NCI-H82 (cell line): ENCODE data around the gene YIF1A.
"Not testable (repeated sequence)": the region's sequence is repeated elsewhere in the genome, so short reads cannot be mapped to it uniquely, and the experiment has no call there.

ENCODE experiments used
- DNase-seq: peaks from one replicate; lab custom pipeline; 2025; lab: John Stamatoyannopoulos, UW

The YIF1A gene

GRCh38 chr11:66286699-66287098 is 2.2 kb downstream of the YIF1A start:
- no peak for DNase-seq

DNA sequence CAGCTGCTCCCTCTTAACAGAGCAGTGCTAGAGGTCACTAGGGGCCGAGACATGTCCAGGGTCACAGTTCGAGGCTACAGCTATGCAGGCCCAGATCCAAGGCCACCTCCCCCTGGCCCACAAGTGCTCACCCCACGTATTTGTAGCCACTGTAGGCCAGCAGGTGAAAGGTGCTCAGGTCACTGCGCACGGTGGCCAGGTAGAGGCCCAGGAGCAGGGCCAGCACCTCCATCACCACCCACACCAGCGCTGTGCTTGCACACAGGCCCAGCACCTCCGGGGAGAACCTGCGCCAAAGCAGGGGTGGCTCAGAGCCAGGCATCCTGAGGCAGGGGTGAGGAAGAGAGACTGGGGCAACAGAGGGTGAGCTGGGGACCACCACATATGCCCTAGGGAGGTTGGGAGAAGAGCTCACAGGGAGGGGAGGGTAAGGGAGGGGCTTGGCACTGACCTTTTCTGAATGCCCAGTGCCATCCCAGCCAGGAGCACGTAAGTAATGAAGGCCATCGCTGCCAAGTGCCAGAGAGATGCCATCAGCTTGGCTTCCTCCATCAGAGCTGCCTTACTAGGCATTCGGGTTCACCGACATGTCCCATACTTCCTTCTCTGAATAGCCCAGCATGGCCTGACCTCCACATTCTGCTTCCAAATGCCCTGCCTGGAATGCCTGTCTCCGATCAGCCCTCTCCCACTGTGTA is 3.5 kb downstream of the YIF1A start:
- DNase-seq, result no peak

DNA sequence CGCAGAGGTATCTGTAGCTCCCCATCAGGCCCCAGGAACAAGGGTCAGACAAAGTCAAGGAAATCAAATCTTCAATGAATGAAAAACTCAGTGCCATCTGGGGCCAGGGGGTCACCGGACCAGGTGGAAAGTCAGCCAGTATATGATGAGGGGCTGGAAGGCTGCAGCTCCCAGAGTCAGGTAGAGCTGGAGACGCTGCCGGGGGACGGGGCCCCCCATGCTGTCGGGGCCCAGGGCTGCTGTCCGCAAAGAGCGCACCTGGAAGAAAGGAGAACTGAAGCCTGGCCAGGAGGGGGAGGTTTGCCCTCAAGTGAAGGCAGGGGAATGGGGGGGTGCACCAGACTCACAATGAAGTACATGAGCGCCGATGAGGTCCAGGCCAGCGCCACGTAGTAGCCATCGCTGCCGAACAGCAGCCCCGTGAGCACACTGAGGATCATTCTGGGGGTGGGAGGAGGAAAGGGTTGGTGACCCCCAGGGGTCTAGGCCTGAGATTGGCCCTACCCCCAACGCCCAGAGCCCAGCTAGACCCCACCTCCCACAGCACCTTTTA is 4.3 kb downstream of the YIF1A start:
- no peak for DNase-seq

- no peak for DNase-seq
Observed at GRCh38 chr11:66283461-66284105, 5.4 kb downstream of the YIF1A start.

- DNase-seq, result peak; percentile 98
Observed at GRCh38 chr11:66282468-66283455, 6.2 kb downstream of the YIF1A start.

GRCh38 chr11:66281776-66282467 is 7.0 kb downstream of the YIF1A start:
- DNase-seq, result no peak

GRCh38 chr11:66281001-66281400 is 7.9 kb downstream of the YIF1A start:
- DNase-seq, result no peak

GRCh38 chr11:66280428-66280827 is 8.5 kb downstream of the YIF1A start:
- DNase-seq, result peak; percentile 41

- peak; percentile 23 for DNase-seq
Observed at GRCh38 chr11:66279092-66279734, 9.7 kb downstream of the YIF1A start.

DNA sequence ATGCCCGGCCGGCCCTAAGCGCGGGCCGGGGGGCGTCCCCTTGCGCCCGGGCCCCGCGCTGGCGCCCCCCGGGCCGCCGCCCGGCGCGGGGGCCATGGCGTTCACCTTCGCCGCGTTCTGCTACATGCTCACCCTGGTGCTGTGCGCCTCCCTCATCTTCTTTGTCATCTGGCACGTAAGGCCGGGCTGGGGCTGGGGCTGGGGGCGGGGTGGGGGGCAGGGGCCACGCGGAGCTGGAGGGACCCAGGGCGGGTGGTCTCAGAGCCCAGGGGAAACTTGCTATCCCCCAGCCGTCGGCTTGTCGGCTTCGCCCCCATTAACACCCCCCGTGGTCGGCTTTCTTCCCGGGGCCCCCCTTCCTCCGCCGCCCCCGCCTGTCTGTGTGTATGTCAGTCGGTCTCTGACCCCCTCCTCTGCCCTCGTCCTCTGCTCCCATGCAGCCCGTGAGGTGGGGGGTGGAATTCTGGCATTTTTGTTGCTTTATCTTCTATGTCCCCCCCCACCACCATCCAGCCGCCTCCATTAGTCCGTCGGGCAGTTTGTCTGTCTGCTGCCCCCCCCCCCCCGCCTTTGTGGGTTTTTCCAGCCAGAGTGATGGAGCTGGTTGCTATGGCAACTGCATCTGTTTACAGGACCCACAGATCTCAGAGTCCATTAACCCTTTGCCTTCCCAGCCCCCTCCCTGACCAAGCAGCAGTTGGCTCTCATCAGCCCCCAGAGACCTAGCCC is 10.4 kb downstream of the YIF1A start:
- DNase-seq, result peak; percentile 53

DNA sequence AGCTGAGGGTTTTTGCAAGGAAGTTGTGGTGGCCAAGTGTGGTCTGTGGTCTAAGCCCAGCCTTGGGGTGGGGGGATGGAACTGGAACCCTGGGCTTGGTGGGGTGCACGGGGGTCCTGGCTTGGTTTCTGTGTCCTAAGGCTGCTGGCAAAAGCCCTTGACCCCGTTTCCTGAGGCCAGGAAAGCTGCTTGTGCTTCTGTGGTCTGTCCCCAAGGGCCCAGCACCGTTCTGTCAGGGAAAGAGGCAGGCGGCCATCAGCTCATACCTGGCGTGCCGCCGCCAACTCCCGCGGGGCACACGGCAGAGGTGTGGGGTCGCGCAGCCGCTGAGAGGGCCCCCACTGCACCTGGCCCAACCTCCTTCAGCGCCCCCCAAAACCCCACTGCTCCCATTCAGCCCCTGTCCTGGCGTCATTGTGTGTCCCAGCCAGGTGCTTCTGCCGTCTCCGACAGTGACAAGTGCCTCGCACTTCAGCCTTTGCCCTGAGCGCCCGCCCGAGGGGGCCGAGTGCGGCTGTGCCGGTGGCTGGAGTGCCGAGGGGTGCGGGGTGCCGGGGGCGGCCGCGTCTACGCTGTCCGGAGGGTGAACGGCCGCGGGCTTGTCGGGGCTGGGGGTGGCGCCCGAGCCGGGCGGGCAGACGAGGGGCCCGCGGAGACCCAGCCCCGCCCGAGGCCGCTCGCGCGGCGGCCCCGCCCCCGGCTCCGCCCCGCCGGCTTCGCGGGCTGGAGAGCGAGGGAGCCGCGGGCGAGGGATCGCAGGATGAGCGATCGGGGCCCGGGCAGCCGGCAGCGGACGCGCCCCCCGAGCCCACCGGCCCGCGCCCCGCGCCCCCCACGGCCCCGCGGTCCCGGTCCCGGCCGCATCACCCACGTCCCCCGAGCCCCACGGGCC is 11.2 kb downstream of the YIF1A start, which contains the start of gene CNIH2:
Gene CNIH2, plus strand, starts transcription at position 705 of the 892 bp plus-strand sequence. CDS start 282 bp downstream, outside the sequence.
- peak; percentile 59 for DNase-seq

DNA sequence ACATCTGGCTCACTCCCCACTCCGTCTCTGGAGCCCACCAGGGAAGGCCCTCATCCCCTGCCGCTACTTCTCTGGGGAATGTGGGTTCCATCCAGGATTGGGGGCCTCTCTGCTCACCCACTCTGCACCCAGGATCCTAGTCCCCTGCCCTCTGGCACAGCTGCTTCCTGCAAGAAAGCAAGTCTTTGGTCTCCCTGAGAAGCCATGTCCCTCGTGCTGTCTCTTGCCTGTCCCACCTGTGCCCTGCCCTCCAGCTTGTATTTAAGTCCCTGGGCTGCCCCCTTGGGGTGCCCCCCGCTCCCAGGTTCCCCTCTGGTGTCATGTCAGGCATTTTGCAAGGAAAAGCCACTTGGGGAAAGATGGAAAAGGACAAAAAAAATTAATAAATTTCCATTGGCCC is 11.9 kb downstream of the YIF1A start:
- DNase-seq, result not testable (repeated sequence)

DNA sequence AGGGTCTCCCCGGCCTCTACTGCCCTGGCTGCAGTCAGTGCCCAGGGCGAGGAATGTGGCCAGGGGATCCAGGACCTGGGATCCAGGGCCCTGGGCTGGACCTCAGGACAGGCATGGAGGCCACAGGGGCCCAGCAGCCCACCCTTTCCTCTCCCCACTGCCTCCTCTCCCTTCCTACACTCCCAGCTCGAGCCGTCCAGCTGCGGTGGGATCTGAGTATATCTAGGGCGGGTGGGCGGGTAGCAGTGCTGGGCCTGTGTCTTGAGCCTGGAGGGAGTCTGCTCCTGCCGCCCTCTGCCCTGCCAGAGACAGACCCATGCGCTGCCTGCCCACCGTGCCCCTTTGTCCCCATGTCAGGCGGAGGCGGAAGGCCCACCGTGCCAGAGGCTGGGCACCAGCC is 12.3 kb downstream of the YIF1A start:
- not testable (repeated sequence) for DNase-seq

GRCh38 chr11:66275984-66276612 is 12.8 kb downstream of the YIF1A start:
- no peak for DNase-seq

DNA sequence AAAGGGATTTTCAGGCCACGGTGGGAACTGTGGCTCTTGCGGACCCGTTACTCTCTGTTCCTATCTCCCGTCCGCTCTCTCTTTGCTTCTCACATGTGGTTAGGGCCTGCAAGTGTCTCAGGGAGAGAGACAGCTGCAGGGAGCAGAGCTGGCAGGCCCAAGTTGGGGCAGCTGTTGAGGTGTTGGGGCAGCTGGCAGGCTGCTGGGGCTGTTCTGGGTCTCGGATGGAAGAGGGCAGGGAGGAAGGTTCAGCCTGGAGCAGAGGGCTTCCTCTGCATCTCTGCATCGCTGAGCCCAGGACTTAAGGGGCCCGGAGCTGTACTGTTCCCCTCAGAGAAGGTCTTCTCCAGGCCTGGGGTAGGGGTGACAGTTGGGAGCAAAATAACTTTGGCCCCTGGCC is 13.5 kb downstream of the YIF1A start:
- DNase-seq, result no peak

DNA sequence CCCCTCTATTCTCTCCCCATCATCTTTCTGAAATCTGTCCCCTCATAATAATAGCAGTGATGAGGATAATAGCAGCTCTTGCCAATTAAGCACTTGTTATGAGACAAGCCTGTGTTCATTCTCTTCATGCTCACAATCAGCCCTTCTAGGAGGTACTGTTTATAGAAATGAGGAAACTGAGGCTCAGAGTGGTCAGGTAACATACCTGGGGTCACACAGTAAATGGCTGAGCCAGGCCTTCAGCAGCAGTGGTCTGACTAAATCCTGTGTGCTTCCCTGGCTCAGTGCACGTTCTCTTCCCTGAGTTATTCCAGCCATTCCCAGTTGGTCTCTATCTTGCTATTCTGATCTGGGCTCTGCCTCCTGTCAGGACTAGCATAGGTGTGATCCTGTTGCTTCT is 14.7 kb downstream of the YIF1A start:
- DNase-seq, result no peak

DNA sequence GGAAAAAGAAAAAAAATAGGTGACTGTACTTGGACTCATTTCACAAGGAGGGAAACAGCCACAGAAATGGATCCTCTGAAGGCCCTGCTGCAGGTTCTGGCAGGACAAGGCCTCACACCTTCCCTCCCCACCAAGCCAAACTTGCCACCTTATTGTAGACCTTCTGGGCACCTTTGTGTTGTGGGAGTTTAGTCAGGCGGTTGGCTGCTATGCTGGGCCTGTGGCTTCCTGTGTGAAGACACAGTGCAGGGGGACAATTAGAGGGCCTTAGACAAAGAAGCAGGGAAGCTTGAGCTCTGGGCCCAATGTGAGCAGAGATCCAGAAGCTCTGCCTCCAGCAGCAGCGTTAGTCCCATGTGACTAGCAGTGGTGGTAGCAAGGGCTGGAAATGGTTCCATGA is 16.3 kb downstream of the YIF1A start:
- no peak for DNase-seq

DNA sequence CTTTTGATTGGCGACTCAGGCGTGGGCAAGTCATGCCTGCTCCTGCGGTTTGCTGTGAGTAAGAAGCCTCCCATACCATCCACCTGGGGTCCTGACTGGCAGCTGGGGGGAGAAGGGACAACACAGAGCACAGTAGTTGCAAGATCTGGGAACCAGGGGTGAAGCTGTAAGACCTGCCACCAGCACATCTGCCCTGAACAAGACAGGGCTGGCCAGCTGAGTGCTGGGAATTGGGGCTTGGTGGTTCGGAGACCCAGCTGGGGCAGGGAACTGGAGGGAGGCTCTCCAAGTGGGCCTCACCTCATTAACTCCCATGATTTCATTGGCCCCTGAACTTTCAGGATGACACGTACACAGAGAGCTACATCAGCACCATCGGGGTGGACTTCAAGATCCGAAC is 17.1 kb downstream of the YIF1A start:
- DNase-seq, result no peak
